Stimulated activated CD4-positive, alpha-beta T cell treated with anti-CD3 and anti-CD28 coated beads, Interleukin-1b, Interleukin-23, amount 100 ng/mL, for 1 hour (primary cell): ENCODE results near the gene ZDHHC19.
"Not testable (repeated sequence)": the region's sequence is repeated elsewhere in the genome, so short reads cannot be mapped to it uniquely, and the experiment has no call there.

ENCODE experiments used
- DNase-seq, 2 donors: peaks; one replicate each; pipeline ENCODE4 v3.0.0-alpha.2; 2020; ENCODE audit warnings: low read depth in 2 of 2

ZDHHC19 gene

DNA sequence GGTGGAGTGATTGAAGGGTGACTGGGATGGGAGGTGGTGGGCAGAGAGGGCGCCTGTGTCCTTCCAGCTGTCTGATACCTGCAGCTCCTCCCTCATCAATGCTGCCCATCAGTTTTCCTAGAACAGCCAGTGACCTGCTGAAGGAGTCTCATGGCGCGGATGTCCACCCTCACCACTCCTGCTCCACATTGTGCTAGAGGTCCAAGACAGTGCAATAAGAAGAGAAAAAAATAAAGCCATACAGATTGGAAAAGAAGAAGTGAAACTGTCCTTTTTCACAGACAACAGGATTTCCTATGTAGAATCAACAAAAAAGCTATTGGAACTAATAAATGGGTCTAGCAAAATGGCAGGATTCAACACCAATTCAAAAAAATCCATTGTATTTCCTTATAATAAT is 7.4 kb downstream of the ZDHHC19 start:
- DNase-seq, result no peak

GRCh38 chr3:196202516-196202970 is 8.7 kb downstream of the ZDHHC19 start:
- no peak for DNase-seq

DNA sequence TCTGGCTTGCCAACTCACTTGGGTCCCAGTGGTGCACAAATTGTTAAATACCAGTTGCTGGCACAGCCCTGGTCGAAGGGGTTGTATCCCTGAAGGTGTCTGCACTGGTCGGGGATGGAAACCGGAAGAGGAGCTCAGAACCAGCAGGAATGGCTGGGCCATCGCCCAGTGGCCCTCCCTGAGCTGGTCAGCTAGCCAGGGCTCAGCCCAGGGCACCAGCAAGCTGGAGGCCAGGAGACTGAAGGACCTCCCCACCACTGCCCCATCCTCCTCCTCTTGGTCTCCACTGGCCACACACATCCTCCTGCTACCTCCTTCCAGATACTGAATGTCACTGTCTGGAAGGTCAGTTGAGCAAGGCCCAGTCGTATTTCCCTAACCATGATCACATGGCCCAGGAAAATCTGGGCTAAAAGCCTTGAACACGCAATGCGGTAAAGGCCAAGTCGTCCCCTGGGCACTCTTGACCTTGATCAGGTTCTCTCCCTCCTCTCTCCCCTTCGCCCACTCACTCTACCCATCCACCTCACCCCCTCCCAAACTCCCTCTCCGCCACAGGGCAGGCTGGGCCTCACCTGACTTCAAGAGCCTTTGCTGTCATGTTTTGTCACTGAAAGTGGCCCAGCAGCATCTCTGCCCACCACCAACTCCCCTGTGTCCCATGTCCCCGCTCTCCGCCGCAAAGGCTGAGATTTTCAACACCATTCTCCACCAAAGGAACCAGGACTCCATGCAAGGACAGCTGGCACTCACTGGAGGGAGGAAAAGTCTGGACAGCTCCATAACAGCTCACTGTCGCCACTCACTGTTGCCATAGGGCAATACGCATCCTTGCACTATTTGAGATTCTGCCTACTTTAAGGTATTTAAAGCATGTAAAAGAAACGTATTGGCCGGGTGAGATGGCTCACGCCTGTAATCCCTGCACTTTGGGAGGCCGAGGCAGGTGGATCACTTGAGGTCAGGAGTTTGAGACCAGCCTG is 12.1 kb downstream of the ZDHHC19 start:
- DNase-seq, result no peak

DNA sequence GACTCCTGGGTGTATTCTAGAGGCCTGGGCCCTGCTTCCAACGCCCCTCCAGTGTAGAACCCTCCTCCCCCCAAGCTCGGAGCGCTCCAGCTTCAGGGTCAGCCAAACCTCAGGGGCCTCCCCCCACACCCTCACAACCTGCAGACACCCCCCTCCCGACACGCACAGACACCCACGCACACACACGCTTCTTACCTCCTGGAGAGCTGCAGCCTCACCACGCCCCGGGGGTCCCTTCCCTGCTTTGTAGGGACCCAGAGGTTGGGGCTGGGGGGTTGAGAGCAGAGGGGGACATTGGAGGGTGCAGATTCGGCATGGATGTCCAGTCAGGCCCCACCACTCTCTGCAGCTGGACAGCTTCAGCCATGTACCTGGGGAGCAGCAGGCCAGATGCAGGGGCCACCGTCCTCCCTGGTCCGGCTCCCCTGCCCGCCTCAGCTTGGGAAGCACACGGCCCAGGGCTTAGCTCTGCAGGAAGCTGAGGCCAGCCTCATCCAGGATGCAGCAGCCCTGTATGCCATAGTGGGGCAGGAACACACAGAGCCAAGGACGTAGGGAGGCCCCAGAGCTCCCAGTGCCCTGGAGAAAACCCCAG is 13.0 kb downstream of the ZDHHC19 start:
- DNase-seq, result no peak

DNA sequence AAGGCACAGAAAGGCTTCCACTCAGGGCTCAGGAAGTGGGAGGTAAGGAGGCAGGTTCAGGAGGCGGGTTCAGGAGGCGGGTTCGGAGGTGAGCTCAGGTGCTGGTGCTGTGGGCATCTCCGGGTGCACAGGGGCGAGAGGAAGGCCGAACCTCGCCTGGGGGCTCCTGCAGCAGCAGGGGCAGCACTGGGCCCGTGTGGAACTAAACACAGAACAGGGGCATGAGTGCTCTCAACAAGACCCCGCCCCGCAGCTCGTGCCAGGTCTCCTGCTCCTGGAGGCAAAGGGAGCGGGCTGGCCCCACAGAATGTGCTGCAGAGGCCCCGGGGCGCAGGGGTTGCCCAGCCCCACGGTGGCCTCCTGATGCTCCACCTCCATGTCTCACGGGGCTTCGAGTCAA is 13.7 kb downstream of the ZDHHC19 start:
- no peak for DNase-seq

GRCh38 chr3:196195664-196196265 is 15.4 kb downstream of the ZDHHC19 start:
- DNase-seq, result no peak

DNA sequence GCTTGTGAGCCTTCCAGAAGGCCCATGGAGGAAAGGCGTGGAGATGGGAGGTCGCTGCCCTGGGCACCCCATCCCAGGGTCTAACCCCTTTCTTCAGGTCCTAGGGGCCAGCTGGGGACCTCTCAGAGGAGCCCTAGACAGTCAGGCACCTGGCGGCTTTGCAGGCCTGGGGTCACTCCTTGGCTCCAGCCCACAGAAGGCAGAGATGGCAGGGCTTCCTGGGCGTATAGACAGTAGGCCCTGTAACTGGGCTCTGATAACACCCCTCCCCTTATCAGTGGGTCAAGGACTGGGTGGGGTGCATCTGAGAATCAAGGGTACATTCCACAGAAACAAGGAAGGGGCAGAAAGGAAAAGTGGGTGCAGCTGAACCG is 16.7 kb downstream of the ZDHHC19 start:
- DNase-seq, result no peak

DNA sequence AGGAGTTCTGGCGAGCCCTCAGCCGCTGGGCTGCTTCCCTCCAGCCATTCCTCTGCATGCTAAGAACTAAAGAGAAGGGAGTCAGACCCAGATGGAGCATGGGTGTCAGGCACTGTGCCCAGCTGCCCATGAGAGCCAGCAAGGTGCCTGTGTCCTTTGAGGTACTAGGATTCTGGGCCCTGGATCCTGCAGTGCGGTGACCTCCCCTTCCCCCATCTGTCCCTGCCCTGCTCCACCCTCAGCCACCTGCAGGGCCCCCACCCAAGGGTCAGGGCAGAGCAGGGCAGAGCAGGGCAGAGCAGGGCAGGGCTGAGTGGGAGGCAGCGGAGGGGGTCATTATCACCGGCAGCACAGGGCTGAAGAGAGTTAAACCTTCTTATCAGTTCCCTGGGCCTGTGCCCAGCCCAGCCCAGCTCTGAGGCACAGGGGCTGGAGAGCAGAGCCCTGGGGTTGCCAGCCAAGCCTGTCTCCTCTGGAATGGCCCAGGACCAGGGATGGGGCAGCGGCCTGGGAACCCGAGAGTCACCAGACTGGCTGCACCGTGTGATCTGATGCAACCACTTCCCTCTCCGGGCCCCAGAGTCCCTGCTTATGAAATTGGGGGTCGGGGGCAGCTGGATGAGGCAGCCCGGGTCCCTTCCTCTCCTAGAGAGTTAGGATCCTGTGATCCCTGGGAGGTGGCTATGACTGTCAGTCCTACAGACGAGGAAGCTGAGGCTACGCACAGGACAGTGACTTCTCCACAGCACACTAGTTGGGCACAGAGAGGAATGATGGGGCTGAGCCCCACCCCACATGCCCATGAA is 17.3 kb downstream of the ZDHHC19 start:
- DNase-seq, result no peak

DNA sequence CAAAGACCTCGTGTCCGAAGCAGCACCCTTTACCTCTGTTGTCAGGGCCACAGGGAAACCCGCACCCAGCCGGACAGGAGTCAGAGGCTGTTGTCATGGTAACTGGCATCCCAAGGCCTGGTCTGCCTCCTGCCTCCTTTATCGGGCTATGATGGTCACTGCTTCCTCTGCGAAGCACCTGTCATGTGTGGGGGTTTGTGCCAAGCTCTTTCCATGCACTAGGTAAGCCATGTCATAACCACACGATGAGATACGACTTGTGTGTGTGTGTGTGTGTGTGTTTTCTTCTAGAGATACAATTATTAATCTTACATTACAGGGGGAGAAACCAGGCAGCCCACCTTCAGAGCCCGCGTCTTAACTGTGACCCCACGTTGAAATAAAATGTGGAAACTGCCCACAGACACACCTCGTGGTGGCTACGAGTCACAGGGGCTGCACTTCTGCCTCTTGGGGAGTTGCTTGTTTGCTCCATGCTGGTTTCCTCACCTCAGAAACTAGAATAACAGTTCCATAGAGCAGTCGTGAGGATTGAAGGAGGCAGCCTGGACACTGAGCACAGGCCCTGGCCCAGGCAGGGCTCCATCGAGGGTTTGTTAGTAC is 18.0 kb downstream of the ZDHHC19 start:
- DNase-seq, result no peak

GRCh38 chr3:196192524-196193051 is 18.6 kb downstream of the ZDHHC19 start:
- no peak for DNase-seq

- DNase-seq, result peak in 1 of 2 donors; percentile 26
Measured at GRCh38 chr3:196192036-196192523, 19.1 kb downstream of the ZDHHC19 start.

- no peak for DNase-seq
Measured at GRCh38 chr3:196189566-196190347, 21.4 kb downstream of the ZDHHC19 start.

- DNase-seq, result no peak
Measured at GRCh38 chr3:196186651-196187573, 24.3 kb downstream of the ZDHHC19 start.

- no peak for DNase-seq
Measured at GRCh38 chr3:196184881-196185280, 26.3 kb downstream of the ZDHHC19 start.

GRCh38 chr3:196184169-196184432 is 27.1 kb downstream of the ZDHHC19 start:
- DNase-seq, result not testable (repeated sequence)

DNA sequence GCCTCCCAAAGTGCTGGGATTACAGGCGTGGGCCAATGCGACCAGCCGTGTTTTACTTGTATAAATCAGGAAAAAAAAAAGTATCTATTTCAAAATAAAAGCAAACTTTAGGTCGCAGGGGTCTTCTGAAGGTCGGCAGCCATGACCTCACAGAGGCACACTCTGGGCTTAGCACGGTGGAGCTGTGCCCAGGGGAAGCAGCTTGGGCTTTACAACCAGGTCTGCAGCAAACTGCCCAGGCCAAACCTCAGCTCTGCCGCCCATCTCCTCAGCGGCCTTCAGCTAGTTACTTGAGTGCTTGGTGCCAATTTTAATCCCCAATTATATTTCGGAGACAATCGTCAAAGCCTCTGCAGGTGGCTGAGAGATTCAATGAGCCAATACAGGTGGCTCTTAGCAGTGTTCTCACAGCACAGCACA is 30.1 kb downstream of the ZDHHC19 start:
- no peak for DNase-seq

- DNase-seq, result no peak
Measured at GRCh38 chr3:196180346-196180745, 30.9 kb downstream of the ZDHHC19 start.

DNA sequence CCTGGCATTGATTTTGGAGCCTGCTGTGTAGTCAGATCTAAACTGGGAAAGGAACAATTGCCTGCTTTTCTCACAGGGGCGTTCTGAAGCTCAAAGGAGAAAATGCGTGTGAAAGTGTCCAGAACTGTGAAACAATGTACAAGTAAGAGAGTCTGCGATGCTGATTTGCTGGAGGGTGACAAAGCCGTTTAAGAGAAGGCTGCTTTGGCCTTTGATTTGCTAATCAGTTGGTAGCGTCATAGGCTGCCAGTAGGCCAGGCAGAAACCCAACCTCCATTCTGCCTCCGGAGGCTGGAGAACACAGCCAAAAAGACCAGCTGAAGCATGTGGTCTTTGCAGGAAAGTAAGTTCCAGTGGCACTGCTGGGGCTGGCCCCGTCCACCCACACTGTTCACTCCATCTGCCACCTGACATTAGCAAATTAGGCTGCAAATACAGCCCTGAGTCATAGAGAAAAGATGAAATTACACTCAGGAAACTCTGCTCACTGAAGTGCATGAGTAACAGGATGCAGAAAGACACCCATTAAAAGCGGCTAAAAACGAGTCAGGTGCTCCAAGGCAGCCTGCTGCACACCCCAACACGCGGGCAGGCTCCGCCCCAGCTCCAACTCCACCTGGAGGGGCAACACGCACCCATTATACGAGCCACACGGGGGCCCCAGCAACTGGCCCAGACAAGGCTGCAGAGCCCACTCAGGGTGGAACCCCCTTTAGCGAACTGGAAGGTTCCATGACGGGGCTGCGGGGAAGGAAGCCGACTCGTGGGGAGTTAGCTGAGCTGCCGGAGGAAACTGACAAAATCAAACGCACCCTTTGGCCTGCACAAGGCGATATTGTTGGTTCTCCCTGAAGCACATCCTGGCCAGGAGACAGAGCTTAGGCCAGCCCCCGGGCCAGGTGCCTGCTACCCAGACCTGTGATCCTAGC is 31.6 kb downstream of the ZDHHC19 start:
- DNase-seq, result peak; percentile 47 to 67
